ENCODE data around the gene AUTS2. TPM values are rescaled to one million over a fixed set of nuclear protein-coding genes. Genes with fewer than 3 reads are reported as not detected.

AUTS2 gene
- total RNA-seq, 1 experiment from 2014 or later = 256 TPM

DNA sequence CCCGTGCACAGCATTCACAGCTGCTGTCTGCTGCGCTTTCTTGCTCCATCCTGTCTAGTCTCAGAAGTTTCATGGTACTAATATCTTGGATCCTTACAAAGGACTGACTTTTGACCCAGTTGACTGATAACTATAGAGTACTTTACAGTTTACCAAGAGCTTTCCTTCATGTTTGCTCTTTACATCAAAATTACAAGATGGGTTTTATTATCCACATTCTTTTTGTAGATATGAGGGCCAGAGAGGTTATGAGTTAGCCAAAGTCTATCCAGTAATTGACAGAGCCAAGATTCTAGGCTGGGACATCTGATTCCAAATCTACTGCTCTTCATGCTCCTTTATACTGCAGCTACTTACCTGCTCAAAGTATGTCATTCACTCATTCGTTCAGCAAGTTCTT lies 218.2 kb downstream of the AUTS2 start:
- Histone ChIP-seq H3K4ac (ENCODE audit: low read depth, low read length) (no peak overlapping the region), H4K8ac (replicated peaks; ENCODE audit: insufficient read length, low read depth, low read length) (no peak overlapping the region), H3K27me3 (ENCODE audit: insufficient read depth, low read length) (no peaks in the 10 kb centered on the region), H2BK5ac (ENCODE audit: insufficient read length, low read length) (no peak overlapping the region), H4K5ac (ENCODE audit: insufficient read length, low read depth, low read length) (no peak overlapping the region), H3K56ac (ENCODE audit: insufficient read length, low read depth, low read length) (no peak overlapping the region), H3K27ac (ENCODE audit: insufficient read length, low read depth, low read length) (no peak overlapping the region), H2BK20ac (ENCODE audit: low read depth, low read length, poor library complexity, severe bottlenecking) (no peak overlapping the region), H2BK15ac (ENCODE audit: low read depth, low read length) (no peak overlapping the region), H3K79me2 (ENCODE audit: insufficient read depth, low read length) (no peaks in the 10 kb centered on the region), H2BK120ac (ENCODE audit: low read depth, low read length, poor library complexity, severe bottlenecking) (no peak overlapping the region), H3K79me1 (ENCODE audit: insufficient read depth, low read depth, low read length, poor library complexity, severe bottlenecking) (no peaks in the 10 kb centered on the region), H4K20me1 (ENCODE audit: control insufficient read depth, insufficient read depth, insufficient read length) (no peaks in the 10 kb centered on the region), H3K4me2 (ENCODE audit: insufficient read depth, insufficient read length, low read length) (no peak overlapping the region), H2BK12ac (ENCODE audit: insufficient read length, low read depth, low read length) (no peak overlapping the region), H3K23me2 (ENCODE audit: insufficient read length, low read depth, low read length, poor library complexity, severe bottlenecking) (no peaks in the 10 kb centered on the region), H3K4me1 (ENCODE audit: insufficient read depth, low read length) (peaks cover 2% of the 10 kb centered on the region; the same call in 1 of the 2 replicates), H3K18ac (ENCODE audit: insufficient read length, low read depth, low read length) (no peak overlapping the region), H3K14ac (ENCODE audit: insufficient read depth, low read length) (no peak overlapping the region), H3T11ph (ENCODE audit: low read length) (no peak overlapping the region), H2AFZ (ENCODE audit: low read length) (no peak overlapping the region), H2AK5ac (ENCODE audit: insufficient read length, low read length) (no peak overlapping the region), H3K23ac (ENCODE audit: insufficient read length, low read depth, low read length) (no peak overlapping the region), H3K9ac (ENCODE audit: extremely low read depth, insufficient read length, low read length) (no peak overlapping the region), H4K91ac (ENCODE audit: insufficient read length, low read depth, low read length) (no peak overlapping the region), H3K9me3 (ENCODE audit: control insufficient read depth, low read depth, low read length) (no peaks in the 10 kb centered on the region)
- WGBS (ENCODE audit: extremely low coverage, insufficient read length, low lambda C conversion rate) = no CpG with 5 or more reads among the region's 3 CpGs
- Mint-ChIP-seq H3K9me3 (no peaks in the 10 kb centered on the region), H3K4me1 (peaks cover 36 to 41% of the 10 kb centered on the region in 2 experiments), H3K27ac (no peak overlapping the region; a peak in 1 of 7 replicates), H3K36me3 (ENCODE audit: insufficient read depth in 1 of 3, low read depth in 3 of 3) (no peaks in the 10 kb centered on the region), H3K4me3 (no peak overlapping the region), H3K27me3 (ENCODE audit: low read depth) (no peaks in the 10 kb centered on the region)
- TF ChIP-seq CTCF (conservative IDR thresholded peaks at IDR 0.05) = no peak
- no peak for DNase-seq

Measured in H9 (cell line).